GM18861 (cell line): ENCODE results near the gene ME1.
"Not testable (repeated sequence)": the region's sequence is repeated elsewhere in the genome, so short reads cannot be mapped to it uniquely, and the experiment has no call there.

ENCODE experiments used
- ATAC-seq: cut with Tn5 transposase; IDR thresholded peaks from one replicate; pipeline ENCODE4 v1.9.1; 2021; ENCODE audit not compliant: unreplicated experiment

The ME1 gene

DNA sequence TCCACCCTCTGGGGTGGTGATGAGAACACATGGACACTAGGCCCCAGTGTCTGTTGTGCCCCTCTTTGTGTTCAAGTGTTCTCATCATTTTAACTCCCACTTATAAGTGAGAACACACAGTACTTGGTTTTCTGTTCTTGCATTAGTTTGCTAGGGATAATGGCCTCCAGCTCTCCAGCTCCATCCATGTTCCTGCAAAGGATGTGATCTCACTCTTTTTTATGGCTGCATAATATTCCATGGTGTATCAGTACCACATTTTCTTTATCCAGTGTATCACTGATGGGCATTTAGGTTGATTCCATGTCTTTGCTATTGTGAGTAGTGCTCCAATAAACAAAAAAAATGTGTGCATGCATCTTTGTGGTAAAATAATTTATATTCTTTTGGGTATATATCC lies 170.3 kb downstream of the ME1 start:
- no peak for ATAC-seq

DNA sequence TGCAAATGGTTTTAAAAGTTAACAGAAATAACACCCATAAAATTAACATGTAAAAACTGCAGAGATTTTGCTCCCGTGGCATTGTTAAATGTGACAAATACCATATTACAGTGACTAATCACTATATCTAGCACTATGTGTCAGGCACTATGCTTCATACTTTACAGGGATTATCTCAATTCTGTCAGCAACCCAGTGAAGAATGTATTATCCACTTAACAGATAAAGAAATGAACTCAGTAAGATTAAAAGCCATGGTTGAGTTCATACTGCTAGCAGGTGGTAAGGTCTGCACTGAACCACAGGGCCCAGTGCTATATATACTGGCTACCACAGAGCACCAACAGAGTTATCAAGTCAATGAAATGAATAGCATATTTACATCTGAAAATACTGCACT lies 172.3 kb downstream of the ME1 start:
- ATAC-seq = no peak

DNA sequence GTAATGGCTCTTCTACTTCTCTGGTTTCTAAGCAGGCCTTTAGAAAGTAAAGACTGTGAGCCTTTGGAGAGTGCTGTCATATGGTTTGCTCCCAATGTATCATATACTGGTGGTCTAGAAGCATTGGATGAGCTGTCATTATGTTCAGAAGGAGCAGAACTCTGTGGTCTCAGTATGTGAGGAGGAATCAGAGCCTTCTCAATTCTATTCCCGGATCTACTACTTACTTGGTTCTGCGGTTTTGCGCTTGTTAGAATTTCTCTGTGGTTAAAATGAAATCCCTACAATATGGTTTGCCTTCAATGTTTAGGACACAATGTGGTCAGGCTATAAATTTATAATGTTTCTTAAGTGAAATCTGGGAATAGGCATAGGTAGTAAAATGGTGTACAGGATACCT lies 173.1 kb downstream of the ME1 start:
- ATAC-seq = no peak

DNA sequence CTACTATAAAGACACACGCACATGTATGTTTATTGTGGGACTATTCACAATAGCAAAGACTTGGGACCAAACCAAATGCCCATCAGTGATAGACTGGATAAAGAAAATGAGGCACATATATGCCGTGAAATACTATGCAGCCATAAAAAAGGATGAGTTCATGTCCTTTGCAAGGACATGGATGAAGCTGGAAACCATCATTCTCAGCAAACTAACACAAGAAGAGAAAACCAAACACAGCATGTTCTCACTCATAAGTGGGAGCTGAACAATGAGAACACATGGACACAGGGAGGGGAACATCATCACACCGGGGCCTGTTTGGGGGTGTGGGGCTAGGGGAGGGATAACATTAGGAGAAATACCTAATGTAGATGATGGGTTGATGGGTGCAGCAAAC lies 174.1 kb downstream of the ME1 start:
- not testable (repeated sequence) for ATAC-seq

DNA sequence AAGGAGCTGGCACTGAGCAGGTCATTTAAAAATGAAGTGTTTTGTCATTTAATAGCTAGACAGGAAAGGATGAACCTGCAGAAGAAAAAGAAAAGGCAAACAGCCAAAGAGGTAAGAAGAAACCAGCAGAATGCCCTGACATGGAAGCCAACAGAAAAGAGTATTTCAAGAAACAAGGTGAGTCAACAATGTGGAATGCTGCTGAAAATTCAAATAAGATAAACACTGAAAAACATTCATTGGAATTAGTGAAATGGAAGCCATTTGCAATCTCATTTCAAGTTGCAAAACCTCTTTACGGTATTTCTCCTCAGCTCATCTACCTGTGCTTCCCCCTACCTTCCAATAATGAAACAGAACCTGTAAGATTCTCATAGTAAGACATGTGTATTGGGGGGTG lies 178.1 kb downstream of the ME1 start:
- ATAC-seq = no peak

DNA sequence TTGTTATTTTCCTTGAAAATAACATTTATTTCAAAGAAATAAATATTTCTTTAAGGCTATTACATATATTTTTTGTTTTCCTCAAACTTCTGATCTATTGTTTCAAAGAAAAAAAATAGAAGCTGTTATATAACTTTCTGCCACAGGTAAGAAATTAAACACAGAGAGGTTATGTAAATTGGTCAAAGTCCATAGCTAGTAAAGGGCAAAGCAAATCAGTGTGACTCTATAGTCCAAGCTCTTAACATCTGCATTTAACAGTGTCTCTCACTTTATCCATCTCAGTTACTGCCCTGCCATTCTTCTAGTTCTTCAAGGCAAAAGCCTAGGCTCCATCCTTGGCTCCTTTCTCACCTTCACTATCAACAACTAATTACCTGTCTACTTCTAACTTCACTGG lies 180.6 kb downstream of the ME1 start:
- no peak for ATAC-seq

DNA sequence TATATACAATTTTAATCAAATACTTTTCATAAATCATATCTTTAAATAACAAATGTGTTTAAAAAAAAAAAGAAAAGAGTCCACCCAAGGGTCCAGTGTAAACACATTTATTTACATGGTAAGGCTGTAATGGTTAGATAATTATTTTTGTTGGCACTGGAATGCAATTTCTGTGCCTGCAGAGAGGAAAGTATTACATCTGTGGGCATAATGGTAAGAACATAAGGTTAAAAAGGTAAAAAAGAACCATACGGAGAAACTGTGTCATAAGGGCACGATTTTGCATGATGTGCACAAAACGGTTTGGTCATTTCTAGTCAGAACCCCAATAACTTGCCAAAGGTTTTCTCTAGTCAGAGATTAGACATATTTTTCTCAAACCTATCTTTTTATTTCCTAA lies 183.4 kb downstream of the ME1 start:
- no peak for ATAC-seq

DNA sequence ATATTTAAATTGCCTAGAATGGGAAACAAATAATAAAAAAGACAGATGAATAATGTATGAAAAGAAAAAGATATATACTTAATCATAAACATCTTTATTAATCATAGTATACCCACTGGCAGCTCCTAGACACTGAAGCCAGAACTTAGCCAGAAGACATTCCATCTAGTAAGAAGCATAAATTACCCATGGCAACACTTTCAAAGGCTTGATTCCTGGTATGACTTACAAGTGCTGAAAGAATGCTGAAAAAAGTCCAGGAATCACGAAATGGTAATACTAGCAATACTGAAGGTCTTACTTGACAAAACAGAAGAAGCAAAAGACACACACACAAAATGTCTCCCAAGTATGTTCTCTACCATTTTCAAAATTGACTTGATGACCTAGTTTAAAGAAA lies 199.7 kb downstream of the ME1 start:
- no peak for ATAC-seq

DNA sequence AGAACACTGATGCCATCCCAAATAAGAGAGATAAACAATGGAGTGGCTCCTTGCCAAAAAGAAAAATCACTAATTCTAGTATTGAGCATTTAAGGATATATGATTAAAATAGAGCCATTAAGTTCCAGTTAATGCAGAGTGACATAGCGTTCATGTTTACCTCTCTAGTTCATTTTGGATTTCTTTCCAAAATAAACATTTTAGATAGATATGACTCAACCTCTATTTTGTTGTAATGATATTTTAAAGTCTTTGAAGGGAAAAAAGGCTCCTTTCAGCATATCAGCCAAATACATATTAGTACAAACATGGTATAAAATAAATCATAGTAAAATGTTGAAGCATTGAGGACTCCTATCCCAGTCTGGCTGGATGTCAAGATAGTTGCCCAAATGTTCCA lies 204.3 kb downstream of the ME1 start:
- no peak for ATAC-seq

DNA sequence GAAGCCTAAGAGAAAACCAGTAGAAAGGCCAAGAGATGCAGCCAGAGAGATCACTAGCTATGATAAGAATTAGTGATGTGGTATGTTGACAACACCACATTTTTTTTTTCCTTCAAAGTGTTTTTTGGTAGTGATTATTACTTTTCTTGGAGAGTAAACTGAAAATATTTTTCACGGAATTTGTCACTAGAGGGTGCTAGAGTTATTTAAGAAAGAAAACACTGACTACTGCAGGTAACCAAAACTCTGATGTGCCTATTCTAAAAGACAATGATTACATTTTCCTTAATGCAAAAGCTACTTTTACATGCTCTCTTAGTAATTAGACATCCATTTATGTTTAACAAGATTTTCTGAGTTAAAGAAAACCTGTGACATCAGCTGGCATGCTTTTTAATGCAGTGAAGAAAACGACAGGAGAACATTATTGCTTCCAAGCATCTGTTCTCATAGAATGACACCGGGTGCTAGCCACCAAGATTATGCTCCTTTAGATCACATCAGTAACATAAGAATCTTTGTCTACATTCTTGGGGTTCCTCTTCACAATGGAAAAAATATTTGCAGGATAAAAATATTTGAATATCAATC lies 208.9 kb downstream of the ME1 start:
- ATAC-seq = no peak

DNA sequence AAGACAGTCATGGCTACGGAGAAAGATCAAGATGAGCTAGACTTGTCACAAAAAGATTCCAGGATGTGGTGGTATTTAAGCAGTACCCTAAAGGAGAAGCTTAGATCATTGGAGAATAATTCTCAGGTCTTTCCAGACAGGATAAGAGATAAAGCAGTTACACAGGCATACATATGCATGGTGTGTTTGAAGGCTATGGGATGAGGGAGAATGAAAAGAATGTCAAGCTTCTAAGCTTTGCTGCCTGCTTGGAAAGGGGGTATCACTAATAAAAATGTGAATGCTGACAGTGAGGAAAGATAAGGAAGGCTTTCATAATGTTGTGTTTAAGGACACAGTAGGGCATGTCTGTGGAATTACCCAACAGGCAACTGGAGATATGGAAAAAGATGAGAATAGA lies 209.6 kb downstream of the ME1 start:
- no peak for ATAC-seq

DNA sequence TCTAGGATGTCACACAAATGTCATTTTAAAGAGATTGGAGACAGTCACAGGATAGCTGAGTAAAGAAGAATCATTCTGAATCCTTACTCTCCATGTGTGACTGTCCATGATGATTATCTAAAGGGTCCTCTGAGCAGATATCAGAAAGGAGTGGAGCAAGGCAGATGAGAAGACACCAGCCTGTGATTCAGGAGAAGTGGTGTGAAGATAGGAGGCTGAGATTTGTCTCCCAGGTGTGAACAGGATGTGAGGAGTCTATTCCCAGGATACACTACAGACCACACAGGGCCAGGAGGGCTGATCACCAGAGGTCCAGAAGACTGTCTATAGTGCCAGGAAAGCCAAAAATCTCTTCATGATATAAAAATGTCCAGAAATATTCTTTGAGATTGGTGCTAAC lies 210.7 kb downstream of the ME1 start:
- no peak for ATAC-seq

DNA sequence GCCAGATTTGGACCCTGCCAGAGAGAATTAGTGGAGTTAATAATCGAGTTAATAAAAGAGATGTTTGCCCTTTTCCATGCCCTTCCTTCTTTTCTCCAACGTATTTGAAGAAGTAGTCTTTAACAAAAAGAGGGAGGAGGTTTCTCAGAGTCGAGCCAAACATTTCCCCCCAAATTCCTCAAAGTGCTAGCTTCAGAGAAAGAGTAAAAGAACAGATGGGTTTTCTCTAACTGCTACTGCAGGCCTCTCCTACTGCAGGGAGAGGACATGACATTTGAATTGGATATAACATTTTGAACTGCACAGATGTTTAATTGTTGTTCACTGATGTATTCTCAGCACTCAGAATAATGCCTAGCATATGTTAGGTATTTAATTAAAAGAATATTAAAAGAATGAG lies 212.2 kb downstream of the ME1 start:
- ATAC-seq = no peak

DNA sequence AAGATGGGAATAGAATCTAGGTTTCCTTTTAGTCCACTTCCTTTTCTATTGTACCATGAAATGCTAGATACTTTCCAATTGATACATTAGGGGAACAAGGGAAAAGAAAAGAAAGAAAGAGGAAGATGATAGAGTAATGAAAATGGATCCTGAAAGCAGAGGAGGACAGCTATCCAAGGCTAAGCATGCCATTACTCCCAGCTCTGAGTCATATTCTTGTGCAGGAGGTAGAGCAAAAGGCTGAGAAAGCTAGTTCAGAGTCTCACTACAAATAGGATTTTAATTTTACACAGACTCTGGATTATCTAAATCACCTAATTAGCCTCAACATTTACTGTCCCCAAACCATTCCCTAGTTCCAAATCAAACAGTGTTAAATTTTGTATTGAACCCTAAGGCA lies 214.0 kb downstream of the ME1 start:
- ATAC-seq = no peak

DNA sequence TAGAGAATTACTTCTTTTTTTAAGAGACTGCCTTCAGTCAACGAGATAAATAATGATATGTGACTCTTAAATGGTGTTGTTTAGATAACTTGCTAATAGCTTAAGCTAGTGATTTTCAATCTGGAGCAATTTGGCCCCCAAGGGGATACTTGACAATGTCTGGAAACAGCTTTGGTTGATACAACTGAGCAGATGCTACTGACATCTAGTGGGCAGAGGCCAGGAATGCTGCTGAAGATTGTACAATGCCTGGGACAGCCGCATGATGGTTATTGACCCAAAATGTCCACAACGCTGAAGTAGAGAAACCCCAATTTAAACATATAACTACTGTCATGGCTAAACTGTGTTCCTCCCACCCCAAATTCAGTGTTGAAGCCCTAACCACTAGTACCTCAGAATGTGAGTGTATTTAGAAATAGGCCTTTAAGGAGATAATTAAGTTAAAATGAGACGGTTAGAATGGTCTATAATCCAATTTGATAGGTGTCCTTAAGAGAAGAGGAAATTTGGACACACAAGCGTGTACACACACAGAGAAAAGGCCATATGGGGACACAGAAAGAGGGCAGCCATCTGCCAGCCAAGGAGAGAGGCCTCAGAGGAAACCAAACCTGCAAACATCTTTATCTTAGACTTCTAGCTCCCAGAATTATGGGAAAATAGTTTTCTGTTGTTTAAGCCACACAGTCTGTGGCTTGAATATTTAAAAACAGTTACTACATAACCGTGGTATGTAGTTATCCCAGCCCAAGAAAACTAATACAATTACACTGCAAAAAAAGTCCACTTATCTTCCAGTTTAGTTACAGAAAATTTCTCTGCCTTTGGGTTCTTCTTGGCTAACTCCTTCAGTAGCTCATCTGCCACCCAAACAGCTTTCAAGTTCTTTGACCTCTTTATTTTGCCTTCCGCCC lies 215.5 kb downstream of the ME1 start:
- peak; percentile 100 for ATAC-seq

DNA sequence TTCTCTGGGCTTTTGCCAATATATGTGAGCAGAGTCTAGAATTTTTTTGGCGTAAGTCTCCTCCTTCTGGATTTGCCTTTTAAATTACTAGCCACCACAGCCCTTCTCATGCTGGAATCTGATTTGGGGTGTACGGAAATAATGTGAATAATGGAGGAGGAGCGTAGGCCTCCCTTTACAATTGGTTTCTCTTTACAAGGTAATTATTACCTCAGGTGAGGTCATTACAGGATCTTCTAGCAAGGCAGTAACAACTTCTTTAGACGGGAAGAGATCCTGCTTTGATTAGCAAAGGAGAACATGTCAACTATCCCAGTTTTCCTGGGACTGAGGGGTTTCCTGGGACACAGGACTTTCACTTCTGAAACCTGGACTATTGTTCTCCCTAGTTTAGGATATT lies 228.8 kb downstream of the ME1 start:
- ATAC-seq = no peak

DNA sequence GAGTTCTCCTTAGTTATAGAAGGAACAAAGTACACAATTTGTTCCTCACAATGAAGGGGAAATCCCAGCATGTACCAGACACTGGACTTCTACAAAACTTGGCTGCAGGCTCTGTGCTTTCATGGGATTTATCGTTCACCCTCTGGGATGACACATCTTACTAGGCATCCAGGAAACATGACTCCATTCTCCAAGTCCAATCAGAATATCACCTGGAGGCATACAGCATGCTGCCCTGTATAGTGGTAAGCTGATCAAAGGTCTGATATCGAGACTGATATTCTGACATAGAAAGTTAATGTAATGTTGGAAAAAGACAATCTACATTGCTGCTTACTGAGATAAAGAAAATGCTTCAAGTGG lies 231.0 kb downstream of the ME1 start:
- ATAC-seq = no peak

DNA sequence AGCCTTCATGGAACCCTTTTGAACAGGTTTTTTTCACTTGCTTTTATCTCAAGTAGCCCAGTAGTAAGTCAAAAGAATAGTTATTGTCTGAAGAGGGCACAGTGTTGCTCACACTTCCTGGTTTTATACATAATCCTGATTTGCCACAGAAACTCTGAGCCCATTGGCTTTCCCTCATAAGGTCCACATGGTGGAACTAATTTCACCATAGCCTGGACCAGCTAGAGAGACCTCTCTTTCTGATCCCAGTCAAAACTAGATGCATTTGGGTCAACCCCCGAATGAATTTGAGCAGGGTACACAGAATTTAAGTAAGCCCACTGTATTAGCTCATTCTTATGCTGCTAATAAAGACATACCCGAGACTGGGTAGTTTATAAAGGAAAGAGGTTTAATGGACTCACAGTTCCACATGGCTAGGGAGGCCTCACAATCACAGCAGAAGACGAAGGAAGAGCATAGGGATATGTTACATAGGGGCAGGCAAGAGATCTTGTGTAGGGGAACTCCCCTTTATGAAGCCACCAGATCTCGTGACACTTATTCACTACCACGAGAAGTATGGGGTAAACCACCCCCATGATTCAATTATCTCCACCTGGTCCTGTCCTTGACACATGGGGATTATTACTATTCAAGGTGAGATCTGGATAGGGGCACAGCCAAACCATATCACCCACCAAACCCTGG lies 231.5 kb downstream of the ME1 start:
- peak; percentile 72 for ATAC-seq

DNA sequence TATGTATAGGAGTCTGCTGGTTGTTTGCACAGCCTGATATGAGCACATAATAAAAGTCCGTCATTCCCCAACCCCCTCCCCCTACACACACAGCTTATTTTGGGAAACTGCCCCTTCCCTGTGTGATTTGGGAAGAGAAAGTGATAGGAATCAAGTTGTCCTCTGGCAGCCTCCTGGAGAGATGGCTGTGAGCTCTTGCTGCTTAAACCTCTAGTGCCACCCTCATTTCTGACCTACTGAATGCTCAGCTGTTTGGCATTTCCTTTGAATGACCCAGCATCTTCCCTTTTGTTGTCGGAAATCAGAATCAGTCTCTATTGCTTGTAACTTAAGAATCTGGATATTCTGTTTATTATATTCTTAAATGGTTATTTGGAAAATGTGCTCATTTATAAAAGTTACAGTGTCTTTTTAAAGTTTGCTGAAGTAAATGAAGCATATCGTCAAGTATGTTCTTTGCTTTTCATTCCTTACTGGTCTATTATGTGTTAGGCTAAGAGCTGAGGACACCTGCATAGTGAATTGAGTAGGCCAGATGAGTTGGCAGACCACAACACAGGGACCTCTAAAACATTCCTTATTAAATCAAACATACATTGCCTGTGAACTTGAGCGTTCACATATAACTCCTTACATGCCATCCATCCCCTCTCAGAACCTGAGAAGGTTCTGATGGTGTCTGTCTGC lies 232.2 kb downstream of the ME1 start:
- ATAC-seq = peak; percentile 11

DNA sequence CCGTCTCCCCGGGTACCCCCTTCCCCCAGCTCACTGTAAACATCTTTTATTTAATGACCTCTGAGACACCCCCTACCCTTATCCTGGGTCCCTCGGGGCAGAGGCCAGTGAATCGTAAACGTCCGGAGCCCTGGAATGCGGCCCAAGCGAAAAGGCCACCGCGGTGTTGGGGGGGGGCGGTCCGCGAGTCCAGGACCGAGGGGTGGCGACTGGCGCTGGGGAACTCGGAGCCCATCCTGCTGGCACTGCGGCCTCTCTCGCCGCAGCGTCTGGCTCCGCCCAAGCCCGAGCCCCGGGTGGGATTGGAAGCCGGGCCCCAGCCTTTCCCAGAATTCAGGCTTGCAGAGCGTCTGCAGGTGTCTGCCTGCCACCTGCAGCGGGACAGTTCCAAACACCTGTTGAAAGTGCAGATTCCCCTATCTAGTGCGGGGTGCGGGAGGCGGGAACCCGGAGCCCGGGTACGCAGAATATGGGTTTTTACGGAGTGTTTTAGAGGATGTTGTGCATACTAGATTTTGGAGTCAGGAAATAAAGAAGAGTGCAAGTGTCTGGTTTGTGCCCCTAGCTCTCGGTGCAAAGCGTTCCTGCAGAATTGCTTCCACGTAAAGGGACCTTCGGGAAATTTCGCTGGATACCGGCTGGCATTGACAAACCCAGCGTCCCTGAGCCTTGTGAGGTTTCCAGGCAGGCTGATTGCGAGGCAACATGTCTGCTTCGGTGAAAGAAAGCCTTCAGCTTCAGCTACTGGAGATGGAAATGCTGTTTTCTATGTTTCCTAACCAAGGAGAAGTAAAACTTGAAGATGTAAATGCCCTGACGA lies 236.9 kb downstream of the ME1 start:
- ATAC-seq = no peak
